HG03571 (cell line): Measurements from ENCODE around the gene SUPT3H.

ENCODE experiments used
- ATAC-seq: cut with Tn5 transposase; IDR thresholded peaks from one replicate; pipeline ENCODE4 v1.9.1; 2021; ENCODE audit not compliant: unreplicated experiment

Gene SUPT3H

DNA sequence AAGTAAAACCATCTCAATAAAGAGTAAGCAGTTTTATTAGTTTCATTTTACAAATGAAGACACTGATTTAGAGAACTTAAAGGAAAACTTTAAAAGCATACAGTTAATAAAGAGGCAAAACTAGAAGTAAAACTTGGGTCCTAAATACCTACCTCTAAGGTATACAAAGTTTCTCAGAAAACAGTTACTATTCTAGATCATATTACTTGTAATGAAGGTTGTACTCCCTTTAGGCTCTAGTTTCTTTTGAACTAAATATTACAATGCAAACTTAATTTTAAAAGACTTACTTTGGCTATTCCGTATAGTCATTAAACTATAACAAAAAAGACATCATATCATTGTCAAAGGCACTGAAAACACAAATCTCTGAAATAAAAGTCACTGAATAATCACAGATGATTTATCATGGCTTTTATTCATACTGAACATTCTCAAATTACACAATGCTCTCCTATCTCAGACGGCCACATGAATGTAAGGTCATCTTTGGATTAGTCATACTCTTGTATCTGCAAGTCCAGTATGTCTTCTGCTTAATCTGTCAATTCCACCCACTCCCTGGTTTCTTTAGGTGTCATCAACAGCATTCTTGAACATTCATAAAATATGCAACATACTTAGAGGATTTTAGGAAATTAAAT lies 411.2 kb downstream of the SUPT3H start:
- no peak for ATAC-seq

DNA sequence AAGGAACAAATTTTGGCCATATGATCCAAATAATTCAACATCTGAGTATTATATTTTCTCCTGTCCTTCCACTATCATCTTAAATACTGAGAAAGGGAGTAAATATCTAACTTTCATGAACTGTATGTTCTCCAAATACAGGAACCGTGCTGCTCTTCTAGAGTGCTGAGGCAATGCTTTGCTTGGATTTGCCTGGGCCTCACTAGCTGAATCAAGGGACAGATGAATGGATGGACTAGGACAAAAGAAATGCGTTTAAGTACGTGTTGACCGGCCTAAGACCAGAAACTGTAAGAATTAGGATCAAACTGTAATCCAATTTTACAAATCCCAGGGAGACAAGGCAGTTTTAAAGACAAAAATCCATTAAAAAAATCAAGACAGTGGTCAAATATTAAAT lies 412.0 kb downstream of the SUPT3H start:
- ATAC-seq, result no peak

DNA sequence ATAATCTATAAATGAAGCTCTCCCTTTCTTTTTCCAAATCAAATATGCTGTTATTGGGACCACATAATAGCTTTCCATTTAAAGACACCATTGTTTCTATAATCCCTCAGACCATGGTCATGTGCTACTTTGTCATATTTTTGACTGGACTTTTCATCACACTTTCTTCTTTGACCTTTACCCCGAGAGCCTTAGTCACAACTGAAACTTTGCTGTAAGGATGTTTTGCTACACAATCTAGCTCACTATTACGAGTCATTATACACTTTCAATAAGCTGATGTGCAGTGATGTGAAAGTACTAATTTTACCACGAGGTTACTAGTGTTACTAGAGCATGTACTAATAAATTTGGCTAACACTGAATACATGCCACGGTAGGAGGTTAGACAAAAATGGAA lies 416.8 kb downstream of the SUPT3H start:
- ATAC-seq, result no peak

DNA sequence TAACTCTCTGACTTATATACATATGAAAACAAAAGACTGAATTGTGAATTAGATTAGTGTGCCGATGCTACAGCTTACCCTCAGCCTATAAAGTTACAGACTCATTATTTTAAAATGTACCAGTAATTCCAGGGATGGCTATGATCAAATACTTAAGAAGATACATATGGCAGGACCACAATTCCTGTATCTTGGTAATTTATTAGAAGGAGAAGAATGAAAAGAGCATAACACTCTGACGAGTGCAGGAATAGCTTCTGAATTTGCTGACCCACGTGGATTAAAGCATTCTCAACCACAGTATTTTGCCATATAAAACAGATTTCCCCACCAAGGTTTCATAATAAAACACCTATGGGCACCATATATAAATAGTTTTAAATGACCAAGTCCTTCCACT lies 418.1 kb downstream of the SUPT3H start:
- ATAC-seq, result no peak

DNA sequence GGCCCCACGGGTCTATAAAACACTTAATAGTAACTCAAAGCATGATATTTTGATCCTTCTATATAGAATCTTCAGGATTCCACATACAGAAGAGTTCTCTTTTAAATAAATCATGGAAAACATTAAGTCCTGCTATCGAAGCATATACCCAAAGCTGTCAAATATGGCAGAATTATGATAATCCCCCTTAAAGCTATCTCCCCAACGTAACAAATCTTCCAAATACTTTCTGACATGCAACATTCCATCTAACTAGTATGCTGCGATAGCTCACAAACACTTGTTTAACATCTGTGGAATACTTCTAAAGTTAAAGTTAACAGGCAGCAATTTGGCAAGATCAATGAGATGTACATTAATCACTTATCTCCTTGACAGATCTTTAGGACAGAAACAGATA lies 420.6 kb downstream of the SUPT3H start:
- ATAC-seq, result no peak

DNA sequence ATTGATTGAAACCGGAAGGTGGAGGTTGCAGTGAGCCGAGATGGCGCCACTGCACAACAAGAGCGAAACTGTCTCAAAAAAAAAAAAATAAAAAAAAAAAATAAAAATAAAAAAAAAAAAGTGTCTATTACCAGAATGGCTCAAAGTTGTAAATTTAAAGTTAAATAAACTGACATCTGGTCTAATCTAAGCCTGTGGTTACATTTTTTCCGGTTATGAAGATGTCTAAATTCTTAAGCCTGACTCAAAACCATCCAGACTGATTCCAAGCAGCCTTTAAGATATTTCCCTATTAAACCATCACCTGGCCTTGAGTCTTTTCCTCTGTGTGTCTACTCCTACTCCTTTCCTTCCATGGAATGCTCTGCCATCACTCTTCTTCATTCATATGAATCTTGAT lies 421.3 kb downstream of the SUPT3H start:
- no peak for ATAC-seq

DNA sequence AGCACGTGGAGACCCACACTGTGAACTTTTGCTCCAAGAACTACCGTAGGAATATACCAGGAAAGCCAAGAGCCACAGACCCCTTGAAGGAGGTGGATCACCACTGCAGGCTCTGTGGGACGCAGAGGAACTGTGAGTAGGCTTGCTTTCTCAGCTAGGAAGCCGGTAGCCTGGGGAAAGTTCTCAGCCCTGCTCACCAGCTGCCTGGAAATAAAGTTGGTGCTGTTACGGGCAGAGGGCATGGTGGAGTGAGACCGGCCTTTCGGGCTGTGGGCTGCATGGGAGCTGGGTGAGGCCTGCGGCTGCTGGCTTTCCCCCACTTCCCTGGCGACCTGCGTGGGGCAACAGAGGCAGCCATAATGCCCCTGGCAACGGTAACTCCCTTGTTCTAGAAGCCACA lies 422.6 kb downstream of the SUPT3H start:
- no peak for ATAC-seq

DNA sequence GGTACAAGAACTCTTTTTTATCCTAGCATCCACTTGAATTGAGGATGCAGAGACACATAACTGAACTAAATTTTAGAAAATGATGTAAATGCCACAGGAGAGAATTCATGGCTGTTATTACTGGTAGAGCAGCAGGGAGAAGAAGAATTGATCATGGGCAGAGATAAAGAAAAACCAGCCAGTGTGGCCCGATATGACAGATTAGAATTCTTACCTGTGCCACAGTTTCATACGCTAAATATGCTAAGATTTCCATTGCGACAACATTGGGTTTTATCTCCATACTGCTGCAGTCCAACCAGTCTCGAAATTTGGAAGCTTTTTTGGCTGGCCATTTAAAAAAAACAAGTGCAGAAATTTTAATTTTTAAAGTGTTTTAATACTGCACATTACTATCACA lies 423.5 kb downstream of the SUPT3H start:
- no peak for ATAC-seq

DNA sequence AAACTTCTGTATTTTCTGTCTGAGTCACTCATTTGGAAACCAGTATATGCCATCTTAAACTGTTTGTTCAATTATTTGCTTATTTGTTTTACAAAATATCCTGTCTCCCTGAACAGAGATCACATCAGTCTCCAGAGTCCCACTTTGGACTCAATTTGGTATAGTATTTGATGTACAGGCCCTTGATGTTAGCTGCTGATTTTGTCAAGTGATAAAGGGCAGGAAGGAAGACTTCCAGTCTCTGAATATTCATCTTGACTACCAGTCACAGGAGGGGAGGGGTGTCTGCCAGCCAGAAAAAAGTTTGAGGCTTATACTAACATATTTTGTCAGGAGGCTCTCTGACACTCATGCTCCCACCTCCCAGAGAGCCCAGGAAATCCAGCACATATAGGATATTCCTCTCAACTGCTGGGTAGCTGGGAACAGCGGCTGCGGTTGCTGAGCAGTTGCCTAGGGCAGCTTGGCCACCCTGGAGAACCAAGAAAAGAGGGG lies 426.4 kb downstream of the SUPT3H start:
- no peak for ATAC-seq

DNA sequence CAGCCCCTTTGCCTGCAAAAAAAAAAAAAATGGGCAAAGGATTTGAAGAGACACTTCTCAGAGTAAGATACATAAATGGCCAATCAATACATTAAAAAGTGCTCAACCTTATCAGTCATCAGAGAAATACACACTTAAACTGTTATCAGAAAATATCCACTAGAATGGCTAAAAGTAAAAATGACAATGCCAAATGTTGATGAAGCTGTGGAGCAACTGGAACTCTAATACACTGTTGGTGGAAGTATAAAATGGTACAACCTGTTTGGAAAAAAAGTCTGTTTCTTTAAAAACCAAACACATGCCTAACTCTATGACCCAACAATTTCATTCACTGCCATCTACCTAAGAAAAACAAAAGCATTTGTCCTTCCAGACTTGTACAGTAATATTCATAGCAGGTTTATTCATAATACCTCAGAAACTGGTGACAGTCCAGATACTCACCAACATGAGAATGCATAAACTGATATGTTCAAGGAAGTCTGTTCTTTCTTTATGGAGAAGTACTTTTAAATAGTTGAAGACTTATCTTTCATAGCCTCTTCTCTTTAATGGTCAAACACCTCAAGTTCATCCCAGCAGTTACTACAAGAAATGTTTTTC lies 428.0 kb downstream of the SUPT3H start:
- ATAC-seq, result no peak

DNA sequence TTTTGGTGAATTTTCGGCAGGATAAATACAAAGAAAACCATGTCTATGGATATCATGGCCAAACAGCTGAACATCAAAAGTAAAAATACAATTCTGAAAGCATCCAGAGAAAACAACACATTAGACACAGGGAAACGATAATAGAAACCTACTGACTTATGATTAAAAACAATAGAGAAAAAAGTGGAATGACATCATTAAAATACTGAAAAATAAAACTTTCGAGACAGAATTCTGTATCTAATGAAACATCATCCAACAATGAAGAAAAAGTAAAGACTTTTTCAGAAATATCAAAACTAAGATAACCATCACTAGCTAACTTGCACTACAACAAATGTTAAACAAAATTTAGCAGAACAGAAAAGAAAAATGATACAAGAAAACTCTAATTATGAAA lies 434.2 kb downstream of the SUPT3H start:
- no peak for ATAC-seq

DNA sequence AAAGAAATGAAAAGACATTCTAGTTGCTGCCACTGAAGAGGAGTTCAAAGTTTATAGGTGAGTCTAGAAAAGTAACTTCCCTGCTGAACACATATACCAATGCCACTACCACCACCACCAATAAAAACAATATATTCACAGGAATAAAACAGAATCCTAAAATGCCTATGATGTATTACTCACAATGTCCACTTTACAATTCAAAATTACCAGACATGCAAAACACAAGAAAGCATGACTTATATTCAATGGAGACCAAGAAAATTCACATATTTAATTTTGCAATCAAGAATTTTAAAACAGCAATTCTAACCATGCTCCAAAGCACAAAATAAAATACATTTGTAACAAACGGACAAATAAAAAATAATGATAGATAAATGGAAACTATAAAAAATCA lies 434.9 kb downstream of the SUPT3H start:
- no peak for ATAC-seq

DNA sequence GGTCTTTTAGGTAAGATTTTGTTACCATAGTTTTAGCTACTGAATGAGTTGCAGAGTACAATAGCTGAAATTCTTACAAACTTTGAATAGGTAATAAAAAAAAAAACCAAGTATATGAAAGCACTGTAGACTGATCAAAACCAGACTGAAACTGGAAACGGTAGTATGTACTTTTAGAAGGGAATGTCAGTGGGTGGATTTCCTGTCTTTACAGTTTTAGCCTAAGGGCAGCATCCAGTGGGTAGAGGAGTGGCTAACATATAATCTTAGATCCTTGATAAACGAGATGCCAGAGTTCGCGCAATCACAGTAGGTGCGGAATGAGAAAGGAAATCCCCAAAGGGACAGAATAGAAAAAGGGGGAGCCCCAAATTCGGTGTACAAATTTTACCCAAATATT lies 435.5 kb downstream of the SUPT3H start:
- ATAC-seq, result no peak

DNA sequence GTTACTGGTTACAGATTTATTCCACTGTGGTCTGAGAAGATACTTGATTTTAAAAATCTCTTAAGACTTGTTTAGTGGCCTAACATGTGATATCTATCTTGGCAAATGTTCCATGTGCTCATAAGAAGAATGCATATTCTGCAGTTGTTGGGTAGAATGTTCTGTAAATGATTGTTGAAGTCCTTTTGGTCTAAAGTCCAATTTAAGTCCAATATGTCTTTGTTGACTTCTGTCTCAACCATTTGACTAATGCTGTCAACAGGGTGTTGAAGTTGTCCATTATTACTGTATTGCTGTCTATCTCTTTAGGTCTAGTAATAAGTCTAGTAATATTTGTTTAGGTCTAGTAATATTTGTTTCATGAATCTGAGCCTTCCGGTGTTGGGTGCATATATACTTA lies 437.4 kb downstream of the SUPT3H start:
- ATAC-seq, result no peak

DNA sequence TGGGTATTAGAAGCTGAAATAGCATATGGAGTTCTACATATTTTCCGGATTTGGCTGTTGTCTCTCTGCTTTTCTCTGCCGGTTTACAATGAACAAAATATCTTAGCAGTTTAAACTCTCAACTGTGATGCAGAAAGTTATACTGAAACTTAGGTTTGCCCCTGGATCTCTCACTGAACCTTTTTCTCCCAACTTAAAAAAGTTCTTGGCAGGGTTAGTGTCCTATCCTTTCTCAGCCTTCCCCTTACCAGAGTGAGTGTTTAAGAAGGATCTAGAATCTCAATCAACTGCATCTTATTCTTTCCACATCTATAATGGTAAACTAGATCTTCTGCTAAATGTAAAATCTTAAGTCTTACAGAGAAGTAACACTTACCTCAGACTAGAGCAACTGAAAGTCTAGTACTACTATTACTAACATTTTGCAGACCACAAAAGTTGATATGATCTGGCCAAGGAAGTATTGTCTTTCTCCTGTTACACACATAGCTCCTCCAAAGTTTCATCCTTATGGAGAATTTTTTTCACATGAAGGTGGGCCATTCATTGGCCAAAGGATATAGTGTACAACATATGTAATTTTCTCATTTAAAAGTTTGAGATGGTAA lies 441.9 kb downstream of the SUPT3H start:
- no peak for ATAC-seq

DNA sequence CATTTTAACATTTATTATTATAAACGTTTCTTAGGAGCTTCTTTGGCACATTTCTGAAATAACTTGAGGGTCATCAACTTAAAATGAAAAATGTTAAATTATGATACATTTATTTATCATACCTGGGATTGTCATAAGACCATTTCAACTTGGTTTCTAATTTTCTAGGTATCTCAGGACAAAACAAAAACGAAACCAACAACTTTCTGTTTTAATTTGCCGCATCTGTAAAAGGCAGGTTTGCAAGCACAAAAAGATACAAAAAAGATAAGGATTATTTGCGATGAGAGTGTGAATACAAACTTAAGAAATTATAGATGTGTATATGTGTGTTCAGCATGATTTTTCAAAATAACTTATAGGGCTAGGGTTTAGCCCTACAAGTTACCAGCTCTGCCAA lies 444.6 kb downstream of the SUPT3H start:
- no peak for ATAC-seq

DNA sequence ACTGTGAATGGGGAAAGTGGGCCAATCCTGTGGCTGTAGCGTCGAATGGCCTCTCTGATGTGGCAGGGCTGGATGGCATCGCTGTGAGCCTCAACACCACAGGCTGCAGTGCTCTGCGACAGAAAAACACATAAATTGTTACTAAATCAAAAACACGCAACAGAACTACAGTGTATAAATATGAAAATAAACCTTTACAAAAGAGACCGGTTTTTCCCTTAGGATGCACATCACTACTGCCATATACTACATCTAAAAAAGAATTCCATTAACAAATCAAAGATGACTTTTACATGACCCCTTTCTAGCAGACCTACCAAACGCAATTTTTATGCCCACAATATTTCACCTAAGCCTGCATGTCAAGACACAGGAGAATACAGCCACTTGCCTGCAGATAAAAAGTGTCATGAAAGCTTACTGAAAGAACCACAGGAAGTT lies 445.1 kb downstream of the SUPT3H start:
- ATAC-seq, result no peak

DNA sequence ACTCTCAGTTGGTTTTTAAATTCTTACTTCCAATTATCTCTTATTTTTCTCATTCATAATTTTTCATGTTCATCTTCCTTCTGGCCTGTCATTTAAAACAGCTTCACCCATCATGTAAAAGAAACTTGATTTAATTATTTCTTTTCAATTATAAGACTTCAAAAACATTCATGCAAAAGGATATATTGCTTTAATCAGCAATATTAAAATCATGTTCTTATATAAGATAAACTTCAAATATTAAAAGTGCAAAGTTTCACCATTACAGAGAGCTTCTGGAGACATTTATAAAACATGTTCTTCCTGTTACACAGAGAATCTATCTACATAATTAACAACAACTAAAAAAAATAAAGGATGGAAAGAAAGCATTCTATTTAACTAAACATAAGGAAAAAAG lies 446.3 kb downstream of the SUPT3H start:
- ATAC-seq, result no peak

DNA sequence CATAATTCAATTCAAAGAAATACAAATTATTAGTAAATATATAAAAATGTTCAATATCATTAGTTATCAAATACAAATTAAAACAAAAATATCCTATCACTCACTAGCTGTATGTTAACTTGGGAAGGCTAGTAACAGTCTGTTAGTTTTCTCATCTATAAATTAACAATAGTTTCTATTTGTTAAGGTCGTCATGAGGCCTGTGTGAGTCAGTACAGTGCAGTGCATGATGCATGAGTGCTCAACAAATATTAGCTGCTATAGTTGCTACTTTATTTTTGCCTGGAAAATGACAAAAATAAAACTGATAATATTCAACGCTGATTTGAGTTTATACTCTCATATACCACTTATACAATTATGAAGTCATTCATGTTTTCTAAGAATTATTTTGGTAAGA lies 451.2 kb downstream of the SUPT3H start:
- ATAC-seq, result no peak

DNA sequence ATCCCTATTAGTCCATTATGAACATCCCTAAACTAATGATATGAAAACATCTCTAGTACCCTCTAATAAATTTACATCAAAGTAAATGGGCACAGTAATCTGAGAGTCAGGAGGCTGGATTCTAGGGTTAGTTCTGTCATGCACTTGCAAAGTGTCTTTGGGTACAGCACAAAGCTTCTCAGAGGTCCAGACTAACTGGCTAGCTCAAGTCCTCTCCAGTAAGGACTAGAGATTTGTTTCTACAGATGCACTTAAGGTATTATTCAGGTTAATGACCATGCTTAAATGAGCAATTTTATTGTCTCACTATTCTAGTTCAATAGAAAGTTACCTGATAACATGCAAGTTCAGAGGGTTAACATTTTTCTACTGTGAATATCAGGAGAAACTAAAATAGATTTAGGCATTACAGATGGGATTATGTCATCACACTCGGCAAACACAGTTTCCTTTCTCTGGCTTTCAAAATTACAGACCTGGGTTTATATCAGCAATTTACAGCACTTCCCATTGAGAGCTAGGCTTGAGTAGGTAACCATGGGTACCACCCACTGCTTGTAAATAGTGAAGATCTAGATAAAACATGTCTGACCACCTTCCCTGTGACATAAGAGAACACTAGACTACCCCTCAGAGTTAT lies 452.5 kb downstream of the SUPT3H start:
- no peak for ATAC-seq

DNA sequence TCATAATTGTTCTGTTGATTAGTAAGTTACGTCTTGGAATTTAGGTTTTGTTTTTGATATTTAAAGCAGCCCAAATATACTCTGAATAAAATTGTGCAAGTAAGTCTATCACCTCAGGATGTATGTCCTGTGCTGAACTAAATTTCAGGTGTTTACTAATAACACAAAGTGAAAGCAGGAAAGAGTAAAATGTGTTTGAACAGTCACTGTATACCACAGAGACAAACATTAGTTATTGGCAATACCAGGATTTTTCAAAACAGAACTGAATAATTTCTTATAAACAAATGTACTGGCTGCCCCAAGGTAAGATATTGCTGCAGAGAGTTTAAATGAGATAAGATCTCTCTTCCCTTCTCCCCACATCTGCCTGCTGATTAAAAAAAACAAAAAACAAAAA lies 454.3 kb downstream of the SUPT3H start:
- ATAC-seq, result no peak

DNA sequence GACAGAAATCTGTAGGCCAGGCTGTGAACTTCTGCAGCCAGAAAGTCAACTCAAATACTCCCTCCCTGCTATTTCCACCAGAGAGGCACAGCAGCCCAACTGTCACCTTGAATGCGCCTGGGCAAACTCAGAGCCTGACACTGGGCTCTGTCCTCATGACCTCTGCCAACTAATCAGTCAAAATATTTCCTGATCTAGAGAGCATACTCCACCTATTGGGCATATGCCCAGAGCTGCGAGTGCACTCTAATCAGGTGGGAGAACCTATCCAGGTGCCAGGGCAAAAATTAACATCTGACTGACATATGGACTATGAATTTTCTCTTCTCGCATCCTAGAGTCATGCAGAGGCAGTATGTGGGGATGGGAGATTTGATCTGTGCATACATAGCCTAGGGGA lies 455.9 kb downstream of the SUPT3H start:
- no peak for ATAC-seq
